Dermis blood vessel endothelial cell (primary cell): Measurements from ENCODE around the gene GZF1. TPM values are rescaled to one million over a fixed set of nuclear protein-coding genes. Genes with fewer than 3 reads are reported as not detected.
A peak's percentile ranks its signal among the peaks of the same experiment; 100 is the strongest.

ENCODE experiments used
- DNase-seq: peaks from one replicate; pipeline ENCODE4 v3.0.0; 2010
- total RNA-seq: library from RNA; depleted of rRNA; stranded (reverse); fragments of >200 nt; gene quantifications from 2 replicates; pipeline ENCODE4 v1.2.3, GENCODE V29; 2014

Gene GZF1
- 19.1 and 31.5 TPM in 2 replicates for total RNA-seq

GRCh38 chr20:23361476-23362391 is at the start of gene GZF1:
Gene GZF1 (plus strand): TSS chr20:23362182. CDS start chr20:23364384, 2,202 bp downstream.
- peak; percentile 99 for DNase-seq

- DNase-seq: no peak
Measured at GRCh38 chr20:23313271-23313670, 48.7 kb upstream of the GZF1 start.

DNA sequence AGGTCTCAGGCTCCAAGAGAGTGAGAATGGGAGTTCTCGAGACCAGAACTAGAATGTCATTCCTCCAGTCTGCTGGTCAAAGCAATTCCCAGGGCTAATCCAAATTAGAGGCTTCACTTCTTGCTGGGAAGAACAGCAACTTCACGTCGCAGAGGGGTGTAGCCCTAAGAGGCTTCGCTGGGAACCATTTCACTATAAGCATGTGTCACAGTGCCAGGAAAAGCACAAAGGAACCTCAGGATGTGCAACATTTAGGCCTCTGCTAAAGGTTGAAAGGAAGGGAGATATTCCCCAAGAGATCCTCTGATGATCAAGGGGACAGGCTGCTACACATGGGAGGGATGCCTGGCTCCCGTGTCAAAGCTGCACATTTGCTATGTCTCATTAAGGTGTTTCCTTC is 47.3 kb upstream of the GZF1 start:
- DNase-seq: no peak

DNA sequence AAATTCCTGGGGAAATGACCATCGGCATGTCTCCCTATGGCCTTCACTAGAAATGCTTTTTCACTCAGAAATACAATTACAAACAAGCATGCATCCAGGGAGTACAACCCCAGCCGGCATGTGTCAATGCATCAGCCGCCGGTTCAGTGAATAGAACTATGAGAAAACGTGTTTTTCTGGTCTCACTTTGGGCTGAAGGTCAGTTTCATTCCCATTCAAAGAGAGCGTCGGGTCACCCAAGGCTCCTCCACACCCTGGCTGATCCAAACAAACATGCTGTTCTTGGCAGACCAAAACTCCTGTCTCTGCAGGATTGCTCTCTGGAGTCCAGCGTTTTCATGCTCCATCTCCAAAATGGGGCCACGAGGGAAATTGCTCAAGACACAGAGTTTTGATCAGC is 46.9 kb upstream of the GZF1 start:
- DNase-seq: no peak

DNA sequence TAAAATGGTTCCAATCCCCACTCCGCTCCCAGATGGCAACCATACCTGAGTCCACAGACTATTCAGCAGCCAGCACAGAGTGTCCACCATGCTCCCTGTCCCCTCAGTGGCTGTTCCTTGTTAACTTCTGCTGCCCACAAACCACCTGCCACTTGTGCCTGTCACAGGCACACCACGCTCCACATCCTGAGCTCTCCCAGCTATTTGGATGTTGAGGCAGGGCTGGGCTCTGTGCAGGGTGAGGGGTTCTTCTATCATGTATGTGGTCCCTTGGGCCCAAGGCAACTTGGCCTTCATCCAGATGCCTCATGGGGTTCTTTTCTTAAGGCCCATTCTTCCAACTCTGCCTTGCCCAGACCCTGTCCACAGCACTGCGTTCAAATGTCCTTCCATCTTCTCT is 45.4 kb upstream of the GZF1 start:
- DNase-seq: no peak

DNA sequence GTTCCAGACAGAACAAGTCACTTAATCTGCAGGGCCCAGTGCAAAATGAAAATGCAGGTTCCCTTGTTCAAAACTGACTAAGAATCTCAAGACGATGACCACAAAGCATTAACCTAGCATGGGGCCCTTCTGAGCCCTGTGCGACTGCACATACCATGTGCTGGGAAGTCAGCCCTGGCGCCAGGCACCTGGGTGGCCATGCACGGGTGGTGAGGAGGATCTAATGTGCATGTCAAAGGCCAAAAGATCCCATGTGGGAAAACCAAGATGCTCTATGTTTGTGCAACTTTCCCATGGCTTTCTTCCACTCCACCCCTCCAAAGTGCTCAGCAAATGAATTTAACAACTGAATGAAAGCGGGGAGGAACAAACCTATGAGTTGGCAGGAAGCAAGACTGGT is 44.9 kb upstream of the GZF1 start:
- DNase-seq: peak; percentile 29

DNA sequence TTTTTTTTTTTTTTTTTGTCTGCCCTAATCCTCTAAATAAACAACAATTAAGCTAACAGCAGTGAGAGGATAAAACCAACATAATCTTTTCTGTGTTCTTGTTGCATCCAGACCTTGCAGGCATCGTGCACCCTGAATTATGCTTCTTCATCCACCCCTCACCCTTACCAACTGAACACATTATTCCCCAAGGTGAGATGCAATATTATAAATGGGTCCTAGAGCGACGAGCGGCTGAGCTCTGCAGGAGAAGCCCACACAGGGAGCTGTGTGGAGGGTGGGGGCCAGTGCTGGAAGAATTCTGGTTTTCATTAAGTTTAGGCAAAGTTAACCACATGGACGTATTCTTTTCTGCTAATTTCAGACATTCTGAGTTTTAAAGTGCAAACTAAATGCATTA is 43.6 kb upstream of the GZF1 start:
- DNase-seq: no peak

GRCh38 chr20:23320317-23320716 is 41.7 kb upstream of the GZF1 start:
- DNase-seq: peak; percentile 57

- DNase-seq: no peak
Measured at GRCh38 chr20:23325107-23325506, 36.9 kb upstream of the GZF1 start.

GRCh38 chr20:23326774-23327173 is 35.2 kb upstream of the GZF1 start:
- DNase-seq: no peak

DNA sequence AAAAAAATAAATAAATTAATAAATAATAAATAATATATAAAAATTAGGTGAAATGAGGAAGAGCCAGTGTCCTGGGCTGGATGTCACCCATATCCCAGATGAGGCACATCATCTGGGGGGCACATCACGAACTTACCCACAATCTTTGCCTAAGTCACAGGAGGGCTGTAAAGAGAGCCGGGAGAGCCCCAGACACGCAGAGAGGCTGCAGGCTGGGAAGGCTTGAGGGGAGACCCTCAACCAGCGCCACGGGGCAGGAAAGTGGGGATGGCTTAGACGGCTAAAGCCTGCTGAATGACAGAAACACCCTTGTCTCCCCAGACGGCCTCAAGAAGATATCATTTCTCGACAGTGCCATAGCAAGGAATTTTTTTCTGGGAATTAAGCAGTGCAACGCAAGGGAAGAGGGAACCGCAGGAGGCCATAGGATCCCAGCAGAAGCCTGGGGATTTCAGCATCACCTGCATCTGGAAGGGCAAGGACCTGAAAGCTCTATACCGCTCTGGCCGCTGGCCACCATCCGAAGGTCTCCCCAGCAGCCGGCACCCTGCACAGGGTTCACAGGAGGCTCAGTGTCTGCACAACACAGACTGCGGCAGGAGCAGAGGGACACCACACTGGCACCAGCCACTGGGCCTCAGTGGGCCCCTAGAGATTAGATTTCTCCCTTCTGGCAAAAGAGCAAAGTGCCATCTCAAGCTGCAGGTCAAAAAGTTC is 34.2 kb upstream of the GZF1 start:
- DNase-seq: no peak

DNA sequence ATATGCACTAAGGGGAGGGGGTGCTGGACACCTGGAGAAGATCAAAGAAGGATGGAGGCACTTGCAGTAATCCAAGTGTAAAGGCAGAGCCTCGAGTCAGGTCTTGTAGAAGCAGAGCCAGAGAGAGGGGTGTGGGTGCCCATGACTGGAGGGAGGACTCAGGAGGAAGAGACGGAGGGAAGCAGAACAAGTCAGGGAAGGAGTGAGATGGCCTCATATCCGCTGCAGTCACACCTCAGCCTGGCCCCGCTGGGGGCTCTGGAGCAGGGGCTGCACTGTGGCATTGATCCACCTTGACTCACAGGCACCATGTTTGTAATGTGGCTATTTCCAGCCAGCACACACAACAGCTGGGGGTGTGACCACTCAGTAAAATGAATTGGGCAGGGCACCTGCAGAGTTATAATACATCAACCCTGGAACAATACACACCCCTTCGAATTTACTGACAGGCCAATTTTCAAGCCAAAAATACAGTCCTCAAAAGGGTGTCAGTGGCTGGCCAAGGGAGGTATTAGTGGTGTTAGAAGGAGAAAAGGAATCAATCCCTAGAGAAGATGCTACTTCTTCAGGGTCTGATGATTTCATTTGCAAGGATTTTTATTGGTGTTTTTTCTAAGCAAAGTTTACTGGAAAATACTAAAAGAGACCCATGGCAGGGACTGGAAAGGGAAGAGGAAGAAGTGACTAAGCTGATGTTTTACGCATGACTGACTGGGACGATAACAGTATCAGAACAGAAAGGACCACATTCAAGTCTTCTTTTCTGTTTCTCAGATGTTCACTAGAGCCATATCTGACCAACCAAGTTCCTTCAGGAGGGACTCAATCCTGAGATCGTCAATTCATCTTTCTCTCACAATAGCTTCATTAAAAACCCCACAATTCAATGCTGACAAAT is 30.3 kb upstream of the GZF1 start:
- DNase-seq: peak; percentile 71

- no peak for DNase-seq
Measured at GRCh38 chr20:23332467-23332866, 29.5 kb upstream of the GZF1 start.

DNA sequence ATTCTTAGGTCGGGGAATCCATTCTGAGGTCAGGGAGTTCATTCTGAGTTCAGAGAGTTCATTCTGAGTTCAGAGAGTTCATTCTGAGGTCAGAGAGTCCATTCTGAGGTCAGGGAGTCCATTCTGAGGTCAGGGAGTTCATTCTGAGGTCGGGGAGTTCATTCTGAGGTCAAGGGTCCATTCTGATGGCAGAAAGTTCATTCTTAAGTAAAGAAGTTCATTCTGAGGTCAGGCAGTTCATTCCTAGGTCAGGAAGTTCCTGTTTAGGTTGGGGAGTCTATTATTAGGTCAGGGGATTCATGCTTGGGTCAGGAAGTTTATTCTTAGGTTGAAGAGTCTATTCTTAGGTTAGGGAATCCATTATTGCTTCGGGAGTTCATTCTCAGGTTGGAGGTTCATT is 27.9 kb upstream of the GZF1 start:
- DNase-seq: no peak

DNA sequence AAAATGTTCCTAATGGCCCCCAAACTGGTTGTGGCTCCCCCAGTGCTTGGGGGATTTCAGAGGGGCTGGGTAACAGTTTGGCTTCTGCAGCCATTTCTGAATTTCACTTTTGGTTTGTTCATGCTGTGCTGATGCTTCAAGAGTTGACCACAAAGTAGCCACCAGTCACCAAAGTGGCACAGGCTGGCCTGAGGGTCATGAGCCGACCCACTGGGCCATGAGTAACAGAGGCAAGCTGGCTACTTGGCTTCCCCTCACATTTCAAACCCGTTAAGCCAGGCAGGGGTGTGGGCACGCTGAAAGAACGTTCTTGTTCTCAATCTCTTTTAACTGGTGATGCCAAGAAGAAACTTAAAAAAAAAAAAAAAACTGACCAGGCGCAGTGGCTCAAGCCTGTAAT is 26.5 kb upstream of the GZF1 start:
- DNase-seq: no peak

DNA sequence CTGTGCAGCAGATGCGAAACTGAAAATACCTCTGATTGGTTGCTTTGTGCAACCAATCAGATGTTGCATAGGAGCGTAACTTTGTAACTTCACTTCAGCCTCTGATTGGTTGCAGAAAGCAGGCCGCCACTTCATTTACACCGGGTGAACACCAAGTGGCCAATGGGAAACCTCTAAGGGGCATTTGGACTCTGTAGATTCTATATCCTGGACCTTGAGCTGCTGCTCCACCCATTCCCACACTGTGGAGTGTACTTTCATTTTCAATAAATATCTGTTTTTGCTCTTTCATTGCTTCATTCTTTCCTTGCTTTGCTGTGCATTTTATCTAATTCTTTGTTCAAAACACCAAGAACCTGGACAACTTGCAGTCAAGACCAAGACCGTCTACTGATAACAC is 25.5 kb upstream of the GZF1 start:
- no peak for DNase-seq

- no peak for DNase-seq
Measured at GRCh38 chr20:23337312-23337711, 24.7 kb upstream of the GZF1 start.

- no peak for DNase-seq
Measured at GRCh38 chr20:23339986-23340385, 22.0 kb upstream of the GZF1 start.

DNA sequence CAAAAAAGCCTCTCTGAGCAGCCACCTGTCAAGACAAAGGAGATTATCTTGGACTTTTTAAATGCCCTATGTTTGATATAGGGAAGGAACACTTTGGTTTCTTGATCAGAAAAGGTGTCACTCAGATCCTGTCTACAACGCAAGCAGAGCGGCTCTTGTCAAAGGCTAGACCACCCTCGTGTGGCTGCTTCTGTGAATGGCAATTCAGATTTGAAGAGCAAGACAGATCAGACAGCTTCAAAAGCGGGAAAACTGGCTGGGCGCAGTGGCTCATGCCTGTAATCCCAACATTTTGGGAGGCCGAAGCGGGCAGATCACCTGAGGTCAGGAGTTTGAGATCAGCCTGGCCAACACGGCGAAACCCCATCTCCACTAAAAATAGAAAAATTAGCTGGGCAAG is 21.5 kb upstream of the GZF1 start:
- DNase-seq: peak; percentile 92

- no peak for DNase-seq
Measured at GRCh38 chr20:23341073-23341472, 20.9 kb upstream of the GZF1 start.

- no peak for DNase-seq
Measured at GRCh38 chr20:23343590-23343989, 18.4 kb upstream of the GZF1 start.

- DNase-seq: no peak
Measured at GRCh38 chr20:23344336-23344735, 17.6 kb upstream of the GZF1 start.

- DNase-seq: no peak
Measured at GRCh38 chr20:23346002-23346401, 16.0 kb upstream of the GZF1 start.
